Measurements from ENCODE around the gene TTC21B. TPM values are rescaled to one million over a fixed set of nuclear protein-coding genes. Genes with fewer than 3 reads are reported as not detected.
A peak's percentile ranks its signal among the peaks of the same experiment; 100 is the strongest.

The TTC21B gene
- total and polyA plus RNA-seq, 10 of the 15 experiments (the other 5 are each of a cell fraction or from before 2014, with no cell fraction given), result 2.7 to 22.4 (median 11.3) TPM

DNA sequence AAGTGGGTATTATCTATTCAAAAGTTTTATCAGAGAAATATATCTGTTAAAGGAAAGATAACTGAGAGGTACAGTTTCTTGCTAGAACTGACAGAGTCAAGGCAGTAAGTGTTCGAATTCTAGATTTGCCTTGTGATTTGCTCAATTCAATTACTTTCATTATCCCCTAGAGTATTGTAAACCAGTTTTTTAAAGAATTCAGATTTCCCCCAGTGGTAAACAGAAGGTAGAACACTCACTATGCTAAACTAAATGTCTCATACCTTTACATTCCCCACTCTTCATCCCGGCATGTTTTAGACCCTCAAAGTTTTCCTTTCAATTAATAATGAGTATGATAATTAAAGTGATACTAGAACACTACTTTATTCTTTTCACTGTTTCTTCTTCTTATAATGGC is 28.6 kb downstream of the TTC21B start:
- no peak overlapping the region for H3K9ac ChIP-seq (ENCODE audit: control insufficient read depth, insufficient read depth, low read length)
- SMC1A ChIA-PET (ENCODE audit: uncharacterized antibody, unreplicated experiment), result interaction anchor here (0.8 kb wide), 1 partner anchor 20 kb away, joined by 3 read pairs; no protein-coding TSS in a partner anchor
- RAD21 ChIA-PET (ENCODE audit: unreplicated experiment), result no interaction called here
- CTCF ChIA-PET, result no interaction called here
- no TSS peak for BruUV-seq (replicated peaks)
- POLR2A ChIA-PET, result no interaction called here
- H3K4me3 ChIP-seq, result no peak overlapping the region
- no peaks in the 10 kb centered on the region for H3K27me3 ChIP-seq (replicated peaks in 1 of 2; ENCODE audit: control insufficient read depth in 2 of 2, insufficient read depth in 2 of 2, low read length in 1 of 2)
- in situ Hi-C loops (cut with MboI), result no loop called here
- ATAC-seq (peak; percentile 51; the same call in 1 of the 3 replicates), FAIRE-seq (no peak), DNase-seq (ENCODE audit: low read depth, low spot score) (no peak)
- H4K20me1 ChIP-seq (ENCODE audit: control insufficient read depth, insufficient read depth), result no peaks in the 10 kb centered on the region
- intact Hi-C loops (cut with micrococcal nuclease; ENCODE audit: unreplicated experiment), result no loop called here
- peaks cover 0 to 17% of the 10 kb centered on the region in 2 experiments; a peak in 2 of 4 replicates for H3K36me3 ChIP-seq (ENCODE audit: control insufficient read depth in 2 of 2, insufficient read depth in 2 of 2, low read length in 1 of 2)
- no peak overlapping the region for H3K4me2 ChIP-seq (ENCODE audit: control insufficient read depth, insufficient read depth)
- no peak overlapping the region for H3K27ac ChIP-seq (ENCODE audit: control insufficient read depth, insufficient read depth)
- no peaks in the 10 kb centered on the region for H3K4me1 ChIP-seq (ENCODE audit: control insufficient read depth, insufficient read depth, low read length)
- H3K9me3 ChIP-seq (replicated peaks; ENCODE audit: control insufficient read depth, insufficient read depth, low read length), result no peaks in the 10 kb centered on the region
- H2AFZ ChIP-seq (ENCODE audit: control insufficient read depth, low read depth, low read length), result no peak overlapping the region
- WGBS (ENCODE audit: insufficient coverage, insufficient replicate concordance, low lambda C conversion rate, missing lambda C conversion rate), result 50% methylated on average over 2 of the region's 2 CpGs
- no peaks in the 10 kb centered on the region for H3K79me2 ChIP-seq (ENCODE audit: control insufficient read depth, insufficient read depth, low read length)
- TF ChIP-seq WRNIP1 (IDR thresholded peaks at IDR 0.05; ENCODE audit: borderline replicate concordance, low read depth, low read length) (no peak), SIX5 (IDR thresholded peaks at IDR 0.05; ENCODE audit: low read depth, low read length, severe bottlenecking) (no peak), GATAD2B (conservative IDR thresholded peaks at IDR 0.05; ENCODE audit: low read depth) (no peak), EP300 (IDR thresholded peaks at IDR 0.05; ENCODE audit: borderline replicate concordance in 1 of 2, control insufficient read depth in 1 of 2, low read depth in 2 of 2, low read length in 2 of 2) (no peak), SUPT20H (IDR thresholded peaks at IDR 0.05; ENCODE audit: borderline replicate concordance, control insufficient read depth, low read depth, low read length) (no peak), SREBF2 (IDR thresholded peaks at IDR 0.05; ENCODE audit: low read length) (no peak), SIN3A (IDR thresholded peaks at IDR 0.05; ENCODE audit: low read depth, low read length) (no peak), IRF4 (IDR thresholded peaks at IDR 0.05; ENCODE audit: low read depth, low read length) (no peak), STAT3 (IDR thresholded peaks at IDR 0.05; ENCODE audit: low read depth, low read length) (no peak), KDM1A (IDR thresholded peaks at IDR 0.05; ENCODE audit: borderline replicate concordance) (no peak), ZNF384 (IDR thresholded peaks at IDR 0.05; ENCODE audit: borderline replicate concordance, low read depth, low read length) (no peak), CEBPB (IDR thresholded peaks at IDR 0.05; ENCODE audit: borderline replicate concordance in 1 of 2, low read depth in 2 of 2, low read length in 2 of 2) (no peak), EZH2 (IDR thresholded peaks at IDR 0.05; ENCODE audit: borderline replicate concordance, control insufficient read depth, low read depth, low read length) (no peak)
- TF ChIP-seq, protein P1, sequence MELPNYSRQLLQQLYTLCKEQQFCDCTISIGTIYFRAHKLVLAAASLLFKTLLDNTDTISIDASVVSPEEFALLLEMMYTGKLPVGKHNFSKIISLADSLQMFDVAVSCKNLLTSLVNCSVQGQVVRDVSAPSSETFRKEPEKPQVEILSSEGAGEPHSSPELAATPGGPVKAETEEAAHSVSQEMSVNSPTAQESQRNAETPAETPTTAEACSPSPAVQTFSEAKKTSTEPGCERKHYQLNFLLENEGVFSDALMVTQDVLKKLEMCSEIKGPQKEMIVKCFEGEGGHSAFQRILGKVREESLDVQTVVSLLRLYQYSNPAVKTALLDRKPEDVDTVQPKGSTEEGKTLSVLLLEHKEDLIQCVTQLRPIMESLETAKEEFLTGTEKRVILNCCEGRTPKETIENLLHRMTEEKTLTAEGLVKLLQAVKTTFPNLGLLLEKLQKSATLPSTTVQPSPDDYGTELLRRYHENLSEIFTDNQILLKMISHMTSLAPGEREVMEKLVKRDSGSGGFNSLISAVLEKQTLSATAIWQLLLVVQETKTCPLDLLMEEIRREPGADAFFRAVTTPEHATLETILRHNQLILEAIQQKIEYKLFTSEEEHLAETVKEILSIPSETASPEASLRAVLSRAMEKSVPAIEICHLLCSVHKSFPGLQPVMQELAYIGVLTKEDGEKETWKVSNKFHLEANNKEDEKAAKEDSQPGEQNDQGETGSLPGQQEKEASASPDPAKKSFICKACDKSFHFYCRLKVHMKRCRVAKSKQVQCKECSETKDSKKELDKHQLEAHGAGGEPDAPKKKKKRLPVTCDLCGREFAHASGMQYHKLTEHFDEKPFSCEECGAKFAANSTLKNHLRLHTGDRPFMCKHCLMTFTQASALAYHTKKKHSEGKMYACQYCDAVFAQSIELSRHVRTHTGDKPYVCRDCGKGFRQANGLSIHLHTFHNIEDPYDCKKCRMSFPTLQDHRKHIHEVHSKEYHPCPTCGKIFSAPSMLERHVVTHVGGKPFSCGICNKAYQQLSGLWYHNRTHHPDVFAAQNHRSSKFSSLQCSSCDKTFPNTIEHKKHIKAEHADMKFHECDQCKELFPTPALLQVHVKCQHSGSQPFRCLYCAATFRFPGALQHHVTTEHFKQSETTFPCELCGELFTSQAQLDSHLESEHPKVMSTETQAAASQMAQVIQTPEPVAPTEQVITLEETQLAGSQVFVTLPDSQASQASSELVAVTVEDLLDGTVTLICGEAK (IDR thresholded peaks at IDR 0.05; ENCODE audit: borderline replicate concordance), result no peak
- TF ChIP-seq, protein P2, sequence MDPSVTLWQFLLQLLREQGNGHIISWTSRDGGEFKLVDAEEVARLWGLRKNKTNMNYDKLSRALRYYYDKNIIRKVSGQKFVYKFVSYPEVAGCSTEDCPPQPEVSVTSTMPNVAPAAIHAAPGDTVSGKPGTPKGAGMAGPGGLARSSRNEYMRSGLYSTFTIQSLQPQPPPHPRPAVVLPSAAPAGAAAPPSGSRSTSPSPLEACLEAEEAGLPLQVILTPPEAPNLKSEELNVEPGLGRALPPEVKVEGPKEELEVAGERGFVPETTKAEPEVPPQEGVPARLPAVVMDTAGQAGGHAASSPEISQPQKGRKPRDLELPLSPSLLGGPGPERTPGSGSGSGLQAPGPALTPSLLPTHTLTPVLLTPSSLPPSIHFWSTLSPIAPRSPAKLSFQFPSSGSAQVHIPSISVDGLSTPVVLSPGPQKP (IDR thresholded peaks at IDR 0.05; ENCODE audit: low read depth, low read length), result no peak
- TF ChIP-seq, protein P3, sequence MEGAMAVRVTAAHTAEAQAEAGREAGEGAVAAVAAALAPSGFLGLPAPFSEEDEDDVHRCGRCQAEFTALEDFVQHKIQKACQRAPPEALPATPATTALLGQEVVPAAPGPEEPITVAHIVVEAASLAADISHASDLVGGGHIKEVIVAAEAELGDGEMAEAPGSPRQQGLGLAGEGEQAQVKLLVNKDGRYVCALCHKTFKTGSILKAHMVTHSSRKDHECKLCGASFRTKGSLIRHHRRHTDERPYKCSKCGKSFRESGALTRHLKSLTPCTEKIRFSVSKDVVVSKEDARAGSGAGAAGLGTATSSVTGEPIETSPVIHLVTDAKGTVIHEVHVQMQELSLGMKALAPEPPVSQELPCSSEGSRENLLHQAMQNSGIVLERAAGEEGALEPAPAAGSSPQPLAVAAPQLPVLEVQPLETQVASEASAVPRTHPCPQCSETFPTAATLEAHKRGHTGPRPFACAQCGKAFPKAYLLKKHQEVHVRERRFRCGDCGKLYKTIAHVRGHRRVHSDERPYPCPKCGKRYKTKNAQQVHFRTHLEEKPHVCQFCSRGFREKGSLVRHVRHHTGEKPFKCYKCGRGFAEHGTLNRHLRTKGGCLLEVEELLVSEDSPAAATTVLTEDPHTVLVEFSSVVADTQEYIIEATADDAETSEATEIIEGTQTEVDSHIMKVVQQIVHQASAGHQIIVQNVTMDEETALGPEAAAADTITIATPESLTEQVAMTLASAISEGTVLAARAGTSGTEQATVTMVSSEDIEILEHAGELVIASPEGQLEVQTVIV (IDR thresholded peaks at IDR 0.05; ENCODE audit: borderline replicate concordance, partially characterized antibody), result no peak

All from GM12878 (cell line).